Measurements from ENCODE around the gene F11. TPM values are rescaled to one million over a fixed set of nuclear protein-coding genes. Genes with fewer than 3 reads are reported as not detected.

The F11 gene
- total and polyA plus RNA-seq, 2 experiments from 2014 or later, result not detected

DNA sequence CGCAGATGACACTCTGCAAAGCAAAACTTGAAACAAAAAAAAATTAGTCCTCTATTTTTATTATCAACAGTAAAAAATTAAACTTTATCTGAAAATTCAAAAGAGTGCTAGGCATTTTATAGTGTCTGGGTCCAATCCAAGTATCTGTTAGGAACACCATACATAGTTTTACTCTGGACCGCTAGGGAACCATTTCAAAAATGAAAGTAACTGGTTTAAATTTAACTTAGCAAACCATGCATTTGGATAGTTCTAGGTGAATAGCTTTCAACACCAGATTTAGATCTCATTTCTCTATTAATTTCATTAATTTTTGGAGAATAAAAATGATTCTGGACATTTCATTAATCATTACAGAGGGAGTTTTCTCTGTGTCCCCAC, 37.5 kb upstream of the F11 start:
- no peaks in the 10 kb centered on the region for H3K27me3 ChIP-seq (replicated peaks; ENCODE audit: insufficient read depth)
- no peak overlapping the region for H3K4me3 ChIP-seq
- no peak overlapping the region for H3K4me2 ChIP-seq (ENCODE audit: unreplicated experiment)
- no peak overlapping the region for H3K27ac ChIP-seq
- 66 to 76% methylated on average over 2 of the region's 2 CpGs for WGBS, 2 experiments (ENCODE audit: low coverage in 1 of 2, low lambda C conversion rate in 2 of 2, missing lambda C conversion rate in 2 of 2)
- TF ChIP-seq EZH2 (IDR thresholded peaks at IDR 0.05; ENCODE audit: insufficient read depth, poor library complexity, severe bottlenecking) (no peak), EZH2phosphoT487 (IDR thresholded peaks at IDR 0.05; ENCODE audit: insufficient read depth, low read depth) (no peak)
- H3F3A ChIP-seq (ENCODE audit: insufficient read depth), result no peaks in the 10 kb centered on the region
- in situ Hi-C loops (cut with MboI), result no loop called here
- no peak overlapping the region for H3K9ac ChIP-seq
- no peaks in the 10 kb centered on the region for H4K20me1 ChIP-seq (ENCODE audit: insufficient read depth)
- H3K79me2 ChIP-seq (ENCODE audit: insufficient read depth), result no peaks in the 10 kb centered on the region
- no peak overlapping the region for H2AFZ ChIP-seq
- H3K9me3 ChIP-seq (ENCODE audit: low read depth), result no peaks in the 10 kb centered on the region
- H3K36me3 ChIP-seq (ENCODE audit: low read depth), result no peaks in the 10 kb centered on the region
- no peak for DNase-seq
- H3K9me2 ChIP-seq (ENCODE audit: insufficient read depth), result no peaks in the 10 kb centered on the region
- no peaks in the 10 kb centered on the region for H3K4me1 ChIP-seq (ENCODE audit: insufficient read depth)

- Histone ChIP-seq H3F3A (ENCODE audit: insufficient read depth) (no peaks in the 10 kb centered on the region), H3K27ac (no peak overlapping the region), H4K20me1 (ENCODE audit: insufficient read depth) (no peaks in the 10 kb centered on the region), H3K79me2 (ENCODE audit: insufficient read depth) (no peaks in the 10 kb centered on the region), H3K4me3 (no peak overlapping the region), H3K36me3 (ENCODE audit: low read depth) (no peaks in the 10 kb centered on the region), H3K4me2 (ENCODE audit: unreplicated experiment) (no peak overlapping the region), H3K9me2 (ENCODE audit: insufficient read depth) (no peaks in the 10 kb centered on the region), H3K9ac (no peak overlapping the region), H3K9me3 (ENCODE audit: low read depth) (no peaks in the 10 kb centered on the region), H3K27me3 (replicated peaks; ENCODE audit: insufficient read depth) (no peaks in the 10 kb centered on the region), H3K4me1 (ENCODE audit: insufficient read depth) (no peaks in the 10 kb centered on the region), H2AFZ (no peak overlapping the region)
- in situ Hi-C loops (cut with MboI), result no loop called here
- TF ChIP-seq EZH2phosphoT487 (IDR thresholded peaks at IDR 0.05; ENCODE audit: insufficient read depth, low read depth), result no peak
- no peak for TF ChIP-seq EZH2 (IDR thresholded peaks at IDR 0.05; ENCODE audit: insufficient read depth, poor library complexity, severe bottlenecking)
- WGBS, 2 experiments (ENCODE audit: low coverage in 1 of 2, low lambda C conversion rate in 2 of 2, missing lambda C conversion rate in 2 of 2), result 3 to 5% methylated on average over 2 of the region's 2 CpGs
- no peak for DNase-seq
Measured at GRCh38 chr4:186234367-186234766, 31.6 kb upstream of the F11 start.

DNA sequence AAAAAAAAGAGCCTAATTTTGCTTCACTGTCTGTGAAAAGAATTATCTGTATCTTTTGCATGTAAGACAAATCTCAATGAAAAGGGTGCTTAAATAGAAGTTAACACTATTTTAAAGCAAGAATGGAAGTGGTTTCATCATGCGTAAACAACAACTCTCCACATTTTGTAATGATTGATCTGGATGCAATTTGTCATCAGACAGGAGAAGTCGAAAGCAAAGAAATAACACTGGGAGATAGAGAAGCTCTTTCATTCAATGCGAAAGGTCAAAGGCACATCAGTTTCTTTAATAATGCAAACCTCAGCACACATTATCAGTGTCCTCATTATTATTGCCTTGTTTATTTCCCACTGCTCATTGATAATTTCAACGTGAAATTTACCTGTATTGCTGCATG, 29.9 kb upstream of the F11 start:
- Histone ChIP-seq H2AFZ (no peak overlapping the region), H3K9me3 (ENCODE audit: low read depth) (no peaks in the 10 kb centered on the region), H3K27ac (no peak overlapping the region), H3K4me2 (ENCODE audit: unreplicated experiment) (no peak overlapping the region), H3K9ac (no peak overlapping the region), H3K36me3 (ENCODE audit: low read depth) (no peaks in the 10 kb centered on the region), H4K20me1 (ENCODE audit: insufficient read depth) (no peaks in the 10 kb centered on the region), H3K4me1 (ENCODE audit: insufficient read depth) (no peaks in the 10 kb centered on the region), H3F3A (ENCODE audit: insufficient read depth) (no peaks in the 10 kb centered on the region), H3K4me3 (no peak overlapping the region), H3K9me2 (ENCODE audit: insufficient read depth) (no peaks in the 10 kb centered on the region), H3K27me3 (replicated peaks; ENCODE audit: insufficient read depth) (no peaks in the 10 kb centered on the region), H3K79me2 (ENCODE audit: insufficient read depth) (no peaks in the 10 kb centered on the region)
- in situ Hi-C loops (cut with MboI), result no loop called here
- 63 to 67% methylated on average over 4 of the region's 4 CpGs for WGBS, 2 experiments (ENCODE audit: low coverage in 1 of 2, low lambda C conversion rate in 2 of 2, missing lambda C conversion rate in 2 of 2)
- DNase-seq, result no peak
- TF ChIP-seq EZH2phosphoT487 (IDR thresholded peaks at IDR 0.05; ENCODE audit: insufficient read depth, low read depth), result no peak
- no peak for TF ChIP-seq EZH2 (IDR thresholded peaks at IDR 0.05; ENCODE audit: insufficient read depth, poor library complexity, severe bottlenecking)

GRCh38 chr4:186240452-186240847, 25.5 kb upstream of the F11 start:
- no peak for DNase-seq
- in situ Hi-C loops (cut with MboI), result no loop called here
- WGBS, 2 experiments (ENCODE audit: low coverage in 1 of 2, low lambda C conversion rate in 2 of 2, missing lambda C conversion rate in 2 of 2), result 49 to 56% methylated on average over 7 of the region's 7 CpGs

More at GRCh38 chr4:186240452-186240847, 25.5 kb upstream of the F11 start:
- H3K9ac ChIP-seq, result no peak overlapping the region
- H3K36me3 ChIP-seq (ENCODE audit: low read depth), result no peaks in the 10 kb centered on the region
- no peak for TF ChIP-seq EZH2 (IDR thresholded peaks at IDR 0.05; ENCODE audit: insufficient read depth, poor library complexity, severe bottlenecking)
- no peak for TF ChIP-seq EZH2phosphoT487 (IDR thresholded peaks at IDR 0.05; ENCODE audit: insufficient read depth, low read depth)
- no peak overlapping the region for H3K27ac ChIP-seq
- no peaks in the 10 kb centered on the region for H3K79me2 ChIP-seq (ENCODE audit: insufficient read depth)
- no peak overlapping the region for H2AFZ ChIP-seq
- H3K4me3 ChIP-seq, result no peak overlapping the region
- no peaks in the 10 kb centered on the region for H3K4me1 ChIP-seq (ENCODE audit: insufficient read depth)
- no peaks in the 10 kb centered on the region for H3K9me2 ChIP-seq (ENCODE audit: insufficient read depth)
- H3K9me3 ChIP-seq (ENCODE audit: low read depth), result no peaks in the 10 kb centered on the region
- no peaks in the 10 kb centered on the region for H3K27me3 ChIP-seq (replicated peaks; ENCODE audit: insufficient read depth)
- H4K20me1 ChIP-seq (ENCODE audit: insufficient read depth), result no peaks in the 10 kb centered on the region
- no peak overlapping the region for H3K4me2 ChIP-seq (ENCODE audit: unreplicated experiment)
- H3F3A ChIP-seq (ENCODE audit: insufficient read depth), result no peaks in the 10 kb centered on the region
